Immature natural killer cell (primary cell): Measurements from ENCODE around the gene CLUH. TPM values are rescaled to one million over a fixed set of nuclear protein-coding genes. Genes with fewer than 3 reads are reported as not detected.

ENCODE experiments used
- polyA plus RNA-seq, 3 donors: library from polyadenylated mRNA; unstranded; fragments of 300-500 nt; fragmentation: Illumina TruSeq; gene quantifications; one replicate each; pipeline ENCODE4 v1.2.3, GENCODE V29; 2021

CLUH gene
- polyA plus RNA-seq, 3 donors from 2014 or later, result 4.6 to 11.6 (median 7.4) TPM

Other genes with a start within 250 kb of the CLUH start
- 10 to 100 TPM in 2 of 3 donors, 1 to 10 TPM in 1; 7.9 to 23.8 (median 11.8) TPM for gene METTL16, start 199.9 kb downstream of the CLUH start, polyA plus RNA-seq
- 10 to 100 TPM in 1 of 3 donors, 1 to 10 TPM in 2; 6.5 to 14.0 (median 8.7) TPM for gene PAFAH1B1, start 118.1 kb downstream of the CLUH start, polyA plus RNA-seq
- not detected for gene CCDC92B, start 37.9 kb upstream of the CLUH start, polyA plus RNA-seq
- 10 to 100 TPM in 1 of 3 donors, 1 to 10 TPM in 2; 2.5 to 28.9 (median 6.4) TPM for gene RAP1GAP2, start 84.7 kb upstream of the CLUH start, polyA plus RNA-seq